Kidney (tissue), 14 donors: ENCODE measurements around the gene IL21. TPM values are rescaled to one million over a fixed set of nuclear protein-coding genes. Genes with fewer than 3 reads are reported as not detected.

ENCODE experiments used
- DNase-seq, 5 donors: peaks; one replicate each; pipeline ENCODE4 v3.0.0-alpha.2; 2013 to 2020
- FAIRE-seq: peaks from 2 replicates; lab custom pipeline; 2012; peaks lifted over from hg19 to GRCh38; lab: Jason Lieb, UNC
- H3K27ac ChIP-seq, 2 donors: one replicate each; pipeline ENCODE4 v1.7.0; 2013; ENCODE audit warnings: low read depth in 2 of 2, low read length in 2 of 2, inconsistent platforms in 1 of 2
- H3K27me3 ChIP-seq: one replicate; pipeline ENCODE4 v1.7.1; 2013; ENCODE audit warnings: low read length, inconsistent platforms; ENCODE audit not compliant: control insufficient read depth, insufficient read depth
- H3K36me3 ChIP-seq, 3 donors: one replicate each; pipeline versions ENCODE4 v1.7.0 to v1.7.1; 2013; ENCODE audit warnings: low read length in 3 of 3, control low read depth in 1 of 3, inconsistent platforms in 1 of 3; ENCODE audit not compliant: insufficient read depth in 3 of 3, control insufficient read depth in 2 of 3
- H3K4me1 ChIP-seq, 3 donors: one replicate each; pipeline versions ENCODE4 v1.7.0 to v1.7.1; 2013; ENCODE audit warnings: low read length in 3 of 3, inconsistent platforms in 1 of 3, low read depth in 1 of 3; ENCODE audit not compliant: control insufficient read depth in 2 of 3, insufficient read depth in 2 of 3
- H3K4me3 ChIP-seq, 3 donors: one replicate each; pipeline versions ENCODE4 v1.7.0 to v1.8.1; 2013; ENCODE audit warnings: low read length in 3 of 3, control low read depth in 1 of 3, inconsistent platforms in 1 of 3
- H3K9ac ChIP-seq, 3 donors: one replicate each; pipeline versions ENCODE4 v1.7.0 to v1.7.1; 2013; ENCODE audit warnings: low read length in 3 of 3, control low read depth in 1 of 3, inconsistent platforms in 1 of 3
- H3K9me3 ChIP-seq, 3 donors: one replicate each; pipeline versions ENCODE4 v1.7.0 to v1.7.1; 2013; ENCODE audit warnings: low read length in 3 of 3, control low read depth in 1 of 3, inconsistent platforms in 1 of 3; ENCODE audit not compliant: control insufficient read depth in 2 of 3, insufficient read depth in 1 of 3
- CTCF ChIP-seq: IDR thresholded peaks from 3 replicates; pipeline ENCODE4 v1.5.1; 2012; ENCODE audit warnings: mild to moderate bottlenecking, moderate library complexity, borderline replicate concordance; ENCODE audit not compliant: insufficient read depth; ENCODE audit errors: extremely low read depth
- intact Hi-C: fragments of 100-400 bp; cut with DNase I; formaldehyde crosslinking; loops from one replicate; pipeline ENCODE4 v1.11.1; 2022
- polyA plus RNA-seq: library from polyadenylated mRNA; stranded (reverse); fragments of 350-450 nt; fragmentation: Illumina TruSeq; extraction: RNeasy Lipid Tissue Mini Kit (QIAGEN cat#74804); gene quantifications from one replicate; pipeline ENCODE4 v1.2.3, GENCODE V29; 2014; ENCODE audit warnings: low read depth, low replicate concordance; ENCODE audit not compliant: insufficient read depth
- total RNA-seq: library from RNA; stranded (reverse); fragmentation: NEBNext Ultra II Directional; extraction: Animal tissue kit (Norgen Biotek cat#: 25700); gene quantifications from one replicate; pipeline ENCODE4 v1.2.1, GENCODE V29; 2021
- donor health status: control.
- donor health status: control.
- donor health status: control.
- donor health status: control.
- donor health status: control.
- donor health status: DM: yes; HTN: yes; CAD: no.
- donor health status: Normal renal cell carcinoma (clear cell type).

Gene IL21
- total and polyA plus RNA-seq, 2 donors from 2014 or later = not detected

GRCh38 chr4:122606364-122607043, 14.4 kb downstream of the IL21 start:
- H3K4me3 ChIP-seq = no peak overlapping the region
- FAIRE-seq (no peak), DNase-seq (peak in 4 of 5 donors; percentile 21 to 39 (median 30))
- no peak overlapping the region for H3K27ac ChIP-seq
- intact Hi-C loops = loop anchor here (10.0 kb wide), 1 partner anchor 108 kb away; no protein-coding TSS in a partner anchor
- H3K27me3 ChIP-seq = no peaks in the 10 kb centered on the region
- TF ChIP-seq CTCF = no peak
- H3K4me1 ChIP-seq = no peaks in the 10 kb centered on the region
- H3K9me3 ChIP-seq = no peaks in the 10 kb centered on the region
- no peaks in the 10 kb centered on the region for H3K36me3 ChIP-seq
- H3K9ac ChIP-seq = no peak overlapping the region

- intact Hi-C loops = loop anchor here (10.0 kb wide), 1 partner anchor 111 kb away; no protein-coding TSS in a partner anchor
- Histone ChIP-seq H3K4me1 (no peaks in the 10 kb centered on the region), H3K9me3 (no peaks in the 10 kb centered on the region), H3K27ac (no peak overlapping the region), H3K36me3 (no peaks in the 10 kb centered on the region), H3K4me3 (no peak overlapping the region), H3K9ac (no peak overlapping the region), H3K27me3 (no peaks in the 10 kb centered on the region)
- DNase-seq = no peak
- no peak for FAIRE-seq
- TF ChIP-seq CTCF = no peak
Measured at GRCh38 chr4:122604146-122604545, 16.7 kb downstream of the IL21 start.

- Histone ChIP-seq H3K27ac (no peak overlapping the region), H3K9ac (no peak overlapping the region), H3K27me3 (no peaks in the 10 kb centered on the region), H3K4me1 (no peaks in the 10 kb centered on the region), H3K9me3 (no peaks in the 10 kb centered on the region), H3K36me3 (no peaks in the 10 kb centered on the region), H3K4me3 (no peak overlapping the region)
- FAIRE-seq (no peak), DNase-seq (no peak)
- intact Hi-C loops = loop anchor here (10.0 kb wide), 1 partner anchor 112 kb away; no protein-coding TSS in a partner anchor
- no peak for TF ChIP-seq CTCF
Measured at GRCh38 chr4:122603156-122603574, 17.7 kb downstream of the IL21 start.
